IPS DF 6.9 (cell line): ENCODE results near the gene VWA5A.
"Not testable (repeated sequence)": the region's sequence is repeated elsewhere in the genome, so short reads cannot be mapped to it uniquely, and the experiment has no call there.

Source experiments
- DNase-seq: peaks from one replicate; pipeline ENCODE4 v3.0.0-alpha.2; 2013; ENCODE audit warnings: low read depth, low spot score
- H3K27ac ChIP-seq: one replicate; pipeline ENCODE4 v1.5.1; 2013; ENCODE audit warnings: low read length, control low read depth
- H3K27me3 ChIP-seq: 2 replicates; pipeline ENCODE4 v1.6.1; 2013; ENCODE audit warnings: mild to moderate bottlenecking, low read length; ENCODE audit not compliant: control insufficient read depth, insufficient read depth
- H3K36me3 ChIP-seq: 2 replicates; pipeline ENCODE4 v1.6.1; 2013; ENCODE audit warnings: low read length; ENCODE audit not compliant: control insufficient read depth, insufficient read depth
- H3K4me1 ChIP-seq: 2 replicates; pipeline ENCODE4 v1.6.1; 2013; ENCODE audit warnings: low read length; ENCODE audit not compliant: control insufficient read depth, insufficient read depth
- H3K4me3 ChIP-seq: 2 replicates; pipeline ENCODE4 v1.5.1; 2013; ENCODE audit warnings: mild to moderate bottlenecking, low read length
- H3K9me3 ChIP-seq: 2 replicates; pipeline ENCODE4 v1.6.1; 2013; ENCODE audit warnings: low read length, inconsistent platforms; ENCODE audit not compliant: control insufficient read depth, insufficient read depth
- WGBS: extraction: QIAGEN DNeasy Blood & Tissue Kit; methylation state at CpG from one replicate; pipeline ENCODE4 v1.1.7; 2013; ENCODE audit warnings: mixed read lengths, missing lambda C conversion rate; ENCODE audit not compliant: insufficient read length, insufficient coverage; 5-methylcytosine and 5-hydroxymethylcytosine counted together

VWA5A gene

DNA sequence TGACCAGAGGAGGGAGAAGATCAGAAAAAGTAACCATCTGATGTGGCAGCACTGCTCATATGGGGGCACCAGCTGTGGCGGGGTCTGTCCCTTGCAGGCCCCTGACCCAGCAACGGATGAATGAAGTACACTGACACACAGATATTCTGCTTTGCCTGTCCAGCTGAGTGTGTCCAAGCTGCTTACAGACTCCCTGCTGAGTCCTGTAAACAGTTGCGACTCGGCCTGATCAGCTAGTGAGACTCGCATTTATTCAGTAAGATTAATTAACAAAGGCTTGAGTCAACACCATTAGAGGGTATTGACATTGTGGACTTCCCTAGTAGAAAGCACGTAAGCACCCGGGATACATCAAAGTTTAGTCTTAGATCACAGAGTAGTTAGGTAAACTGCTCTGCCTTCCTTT is 52.6 kb downstream of the VWA5A start:
- H3K27me3 ChIP-seq, result peaks cover 17% of the 10 kb centered on the region; the same call in 1 of the 2 replicates
- peaks cover 1% of the 10 kb centered on the region; the same call in 1 of the 2 replicates for H3K4me1 ChIP-seq
- no peaks in the 10 kb centered on the region for H3K36me3 ChIP-seq
- no peaks in the 10 kb centered on the region for H3K9me3 ChIP-seq
- H3K27ac ChIP-seq, result no peak overlapping the region
- WGBS, result no CpG with 5 or more reads among the region's 7 CpGs
- no peak overlapping the region for H3K4me3 ChIP-seq
- DNase-seq, result no peak

GRCh38 chr11:124168796-124169195 is 53.5 kb downstream of the VWA5A start:
- no peak for DNase-seq
- H3K4me3 ChIP-seq, result no peak overlapping the region
- H3K4me1 ChIP-seq, result peaks cover 1% of the 10 kb centered on the region; the same call in 1 of the 2 replicates
- H3K27ac ChIP-seq, result no peak overlapping the region
- no peaks in the 10 kb centered on the region for H3K36me3 ChIP-seq
- peaks cover 18% of the 10 kb centered on the region; the same call in 1 of the 2 replicates for H3K27me3 ChIP-seq
- no peaks in the 10 kb centered on the region for H3K9me3 ChIP-seq

DNA sequence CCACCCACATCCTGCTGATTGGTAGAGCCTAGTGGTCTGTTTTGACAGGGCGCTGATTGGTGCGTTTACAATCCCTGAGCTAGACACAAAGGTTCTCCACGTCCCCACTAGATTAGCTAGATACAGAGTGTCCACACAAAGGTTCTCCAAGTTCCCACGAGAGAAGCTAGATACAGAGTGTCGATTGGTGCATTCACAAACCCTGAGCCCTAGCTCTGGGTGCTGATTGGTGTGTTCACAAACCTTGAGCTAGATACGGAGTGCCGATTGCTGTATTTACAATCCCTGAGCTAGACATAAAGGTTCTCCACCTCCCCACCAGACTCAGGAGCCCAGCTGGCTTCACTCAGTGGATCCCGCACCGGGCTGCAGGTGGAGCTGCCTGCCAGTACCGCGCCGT is 55.1 kb downstream of the VWA5A start:
- H3K4me1 ChIP-seq, DNase-seq, H3K27ac ChIP-seq, H3K9me3 ChIP-seq, H3K4me3 ChIP-seq, H3K36me3 ChIP-seq: not testable (repeated sequence)
- WGBS, result no CpG with 5 or more reads among the region's 12 CpGs
- H3K27me3 ChIP-seq, result peaks cover 18% of the 10 kb centered on the region; the same call in 1 of the 2 replicates

GRCh38 chr11:124170801-124171586 is 55.7 kb downstream of the VWA5A start:
- Histone ChIP-seq H3K9me3 (no peaks in the 10 kb centered on the region), H3K4me1 (peaks cover 1% of the 10 kb centered on the region; the same call in 1 of the 2 replicates), H3K27ac (no peak overlapping the region), H3K36me3 (no peaks in the 10 kb centered on the region), H3K4me3 (no peak overlapping the region), H3K27me3 (peaks cover 18% of the 10 kb centered on the region; the same call in 1 of the 2 replicates)
- no peak for DNase-seq
- no CpG with 5 or more reads among the region's 40 CpGs for WGBS

- H3K27me3 ChIP-seq, result peaks cover 18% of the 10 kb centered on the region; the same call in 1 of the 2 replicates
These were observed 56.9 kb downstream of the VWA5A start for GRCh38 chr11:124172101-124172500.

DNA sequence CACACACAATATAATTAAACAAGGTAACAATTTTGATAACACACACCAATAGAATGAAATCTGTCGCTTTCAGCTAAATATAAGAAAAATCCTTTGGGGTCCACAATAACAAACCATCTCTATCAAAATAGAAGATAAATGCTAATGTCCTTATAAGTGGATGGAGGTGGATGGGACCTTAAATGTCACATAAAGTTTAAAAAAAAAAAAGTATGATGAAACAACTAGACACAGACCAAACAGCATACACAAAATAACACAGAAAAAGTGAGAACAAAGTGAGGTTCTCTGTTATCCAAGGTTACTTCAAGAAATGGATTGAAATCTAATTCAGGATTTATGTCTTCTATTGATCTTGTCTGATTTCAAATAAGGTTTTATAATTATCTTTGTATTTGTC is 57.3 kb downstream of the VWA5A start:
- peaks cover 1% of the 10 kb centered on the region; the same call in 1 of the 2 replicates for H3K4me1 ChIP-seq
- DNase-seq, result no peak
- no peaks in the 10 kb centered on the region for H3K36me3 ChIP-seq
- H3K9me3 ChIP-seq, result no peaks in the 10 kb centered on the region
- no CpG with 5 or more reads among the region's 1 CpG for WGBS
- H3K27ac ChIP-seq, result no peak overlapping the region
- H3K4me3 ChIP-seq, result no peak overlapping the region
- H3K27me3 ChIP-seq, result peaks cover 13% of the 10 kb centered on the region; the same call in 1 of the 2 replicates

More at GRCh38 chr11:124172101-124172500, 56.9 kb downstream of the VWA5A start:
- Histone ChIP-seq H3K4me3 (no peak overlapping the region), H3K36me3 (no peaks in the 10 kb centered on the region), H3K27ac (no peak overlapping the region), H3K9me3 (no peaks in the 10 kb centered on the region), H3K4me1 (peaks cover 1% of the 10 kb centered on the region; the same call in 1 of the 2 replicates)
- no CpG with 5 or more reads among the region's 6 CpGs for WGBS
- no peak for DNase-seq

DNA sequence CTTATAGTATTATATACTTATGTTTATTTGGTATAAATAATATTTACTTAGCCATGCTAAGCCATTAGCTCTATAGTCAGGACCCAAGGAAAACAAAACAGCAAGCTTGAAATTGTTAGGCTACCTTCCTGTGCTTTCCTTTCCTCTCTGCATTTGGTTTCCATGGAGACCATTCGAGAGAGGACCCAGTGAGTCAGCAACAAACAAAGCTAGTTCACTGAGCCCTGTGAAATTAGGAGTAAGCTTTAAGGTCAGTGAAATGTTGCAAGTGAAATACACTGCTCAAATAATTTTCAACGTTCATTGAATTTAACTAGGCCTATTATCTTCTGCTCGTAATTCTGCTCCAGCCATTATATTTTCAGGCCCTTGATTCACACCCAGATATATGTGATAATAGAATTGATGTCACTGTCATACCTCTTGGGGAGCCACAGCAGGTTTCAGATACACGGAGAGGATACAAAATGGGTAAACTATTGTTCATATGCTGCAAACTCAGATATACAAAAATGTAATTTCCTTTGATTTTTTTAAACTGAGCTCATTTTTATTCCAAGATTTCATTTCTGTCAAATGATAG is 58.8 kb downstream of the VWA5A start:
- Histone ChIP-seq H3K4me3 (no peak overlapping the region), H3K4me1 (no peaks in the 10 kb centered on the region), H3K27ac (no peak overlapping the region), H3K36me3 (no peaks in the 10 kb centered on the region), H3K27me3 (peaks cover 7% of the 10 kb centered on the region; the same call in 1 of the 2 replicates), H3K9me3 (no peaks in the 10 kb centered on the region)
- peak; percentile 61 for DNase-seq
- no CpG with 5 or more reads among the region's 4 CpGs for WGBS

GRCh38 chr11:124176925-124177715 is 61.9 kb downstream of the VWA5A start:
- H3K27ac ChIP-seq, result no peak overlapping the region
- H3K4me1 ChIP-seq, result no peaks in the 10 kb centered on the region
- no peaks in the 10 kb centered on the region for H3K9me3 ChIP-seq
- peaks cover 2% of the 10 kb centered on the region; the same call in 1 of the 2 replicates for H3K27me3 ChIP-seq
- no peak for DNase-seq
- no CpG with 5 or more reads among the region's 5 CpGs for WGBS
- no peak overlapping the region for H3K4me3 ChIP-seq
- H3K36me3 ChIP-seq, result no peaks in the 10 kb centered on the region

- Histone ChIP-seq H3K4me1 (no peaks in the 10 kb centered on the region), H3K4me3 (no peak overlapping the region), H3K27ac (no peak overlapping the region), H3K27me3 (no peaks in the 10 kb centered on the region), H3K9me3 (no peaks in the 10 kb centered on the region), H3K36me3 (no peaks in the 10 kb centered on the region)
- no peak for DNase-seq
- no CpG with 5 or more reads among the region's 1 CpG for WGBS
These were observed 64.1 kb downstream of the VWA5A start for GRCh38 chr11:124179310-124179709.

GRCh38 chr11:124183068-124183467 is 67.8 kb downstream of the VWA5A start, which contains the start of gene OR10D3:
OR10D3 (plus strand) TSS chr11:124183345; CDS start chr11:124185270, 1,925 bp downstream.
- no peaks in the 10 kb centered on the region for H3K9me3 ChIP-seq
- H3K27me3 ChIP-seq, result no peaks in the 10 kb centered on the region
- no CpG with 5 or more reads among the region's 3 CpGs for WGBS
- no peak within 1 kb of the TSS for H3K27ac ChIP-seq
- H3K4me1 ChIP-seq, result no peaks in the 10 kb centered on the region
- no peak within 1 kb of the TSS for H3K4me3 ChIP-seq
- no peaks in the 10 kb centered on the region for H3K36me3 ChIP-seq
- DNase-seq, result no peak
